HepG2 (cell line): ENCODE data around the gene NDUFAF8. TPM values are rescaled to one million over a fixed set of nuclear protein-coding genes. Genes with fewer than 3 reads are reported as not detected.

Source experiments
- ATAC-seq: fragments of 200-7000 bp; cut with Tn5 transposase; 3 replicates; pipeline ENCODE4 v1.9.1; 2020; ENCODE audit warnings: mild to moderate bottlenecking, moderate library complexity
- BruUV-seq: library from RNA; stranded (reverse); fragments of 400-500 nt; replicated peaks from 2 replicates; lab custom pipeline; 2021; lab: Mats Ljungman, UMichigan
- CTCF ChIA-PET: fragments of 300-600 bp; formaldehyde crosslinking; extraction: SDS; loops from one replicate; lab custom pipeline; 2021; ENCODE audit warnings: low total read pairs, inconsistent platforms, low intra/inter-chr PET ratio; lab: Yijun Ruan, JAX
- POLR2A ChIA-PET: fragments of 350-600 bp; sonication (Branson Sonifier 250); formaldehyde crosslinking; loops from one replicate; lab custom pipeline; 2020; ENCODE audit warnings: antibody characterized with exemption, inconsistent platforms; lab: Yijun Ruan, JAX
- DNase-seq: peaks from one replicate; pipeline ENCODE4 v3.0.0-alpha.2; 2015; ENCODE audit warnings: low spot score
- FAIRE-seq: peaks from 3 replicates; lab custom pipeline; 2011; peaks lifted over from hg19 to GRCh38; lab: Jason Lieb, UNC
- H2AFZ ChIP-seq: one replicate; pipeline ENCODE4 v1.6.1; 2011; ENCODE audit warnings: low read length, inconsistent platforms
- H3K27ac ChIP-seq: fragments of 300-600 bp; 3 replicates; pipeline ENCODE4 v1.8.0; 2011; ENCODE audit warnings: mixed run types, mild to moderate bottlenecking, mixed read lengths, low read length, inconsistent platforms; ENCODE audit not compliant: insufficient read depth; ENCODE audit errors: extremely low read length
- H3K27me3 ChIP-seq, 2 experiments: fragments of 200-600 bp in 1 of 2; 2 replicates in 1 of 2; 3 replicates in 1 of 2; pipeline versions ENCODE4 v1.6.0 to v1.8.0; 2011; ENCODE audit warnings: low read length in 2 of 2, mild to moderate bottlenecking in 2 of 2, moderate library complexity in 2 of 2, inconsistent platforms in 1 of 2; ENCODE audit not compliant: insufficient read depth in 2 of 2, control insufficient read depth in 1 of 2
- H3K36me3 ChIP-seq, 2 experiments: fragments of 200-600 bp in 1 of 2; replicated peaks in 1 of 2; 2 replicates in 1 of 2; 3 replicates in 1 of 2; pipeline versions ENCODE4 v1.5.1 to v1.8.0; 2011; ENCODE audit warnings: low read length in 2 of 2, inconsistent platforms in 1 of 2; ENCODE audit not compliant: insufficient read depth in 2 of 2, control insufficient read depth in 1 of 2
- H3K4me1 ChIP-seq: 2 replicates; pipeline ENCODE4 v1.5.1; 2012; ENCODE audit warnings: low read length, inconsistent platforms; ENCODE audit not compliant: insufficient read depth
- H3K4me2 ChIP-seq: 2 replicates; pipeline ENCODE4 v1.6.0; 2011; ENCODE audit warnings: low read depth, low read length, inconsistent platforms
- H3K4me3 ChIP-seq, 3 experiments: fragments of 200-600 bp in 1 of 3; sonication (generic), shearing (Covaris generic) in 1 of 3; replicated peaks in 1 of 3; 2 replicates each; pipeline ENCODE4 v1.5.1; 2011 to 2016; ENCODE audit warnings: low read length in 3 of 3, inconsistent platforms in 2 of 3, low read depth in 2 of 3, mild to moderate bottlenecking in 2 of 3, control low read depth in 1 of 3, mixed read lengths in 1 of 3; ENCODE audit not compliant: insufficient read depth in 1 of 3
- H3K79me2 ChIP-seq: one replicate; pipeline ENCODE4 v1.6.1; 2011; ENCODE audit warnings: low read length, inconsistent platforms; ENCODE audit not compliant: insufficient read depth
- H3K9ac ChIP-seq: 2 replicates; pipeline ENCODE4 v1.6.0; 2011; ENCODE audit warnings: mild to moderate bottlenecking, low read depth, low read length, inconsistent platforms; ENCODE audit not compliant: insufficient read depth
- H3K9me3 ChIP-seq: 2 replicates; pipeline ENCODE4 v1.5.1; 2012; ENCODE audit warnings: mild to moderate bottlenecking, low read length
- H4K20me1 ChIP-seq: 2 replicates; pipeline ENCODE4 v1.6.0; 2011; ENCODE audit warnings: inconsistent platforms, mild to moderate bottlenecking, low read length, moderate library complexity; ENCODE audit not compliant: insufficient read depth
- CBX5 ChIP-seq: sonication (generic); formaldehyde crosslinking; IDR thresholded peaks from 2 replicates; pipeline ENCODE4 v1.4.0; 2020; ENCODE audit warnings: missing genetic modification reagents, borderline replicate concordance
- CENPT ChIP-seq: sonication (generic); formaldehyde crosslinking; IDR thresholded peaks from 2 replicates; pipeline ENCODE4 v1.8.0; 2022; ENCODE audit warnings: low read depth, mild to moderate bottlenecking, moderate library complexity, missing genetic modification reagents
- CHD4 ChIP-seq: fragments of 200-600 bp; sonication (generic); IDR thresholded peaks from 2 replicates; pipeline ENCODE4 v1.7.0; 2017; ENCODE audit warnings: mild to moderate bottlenecking, low read length, borderline replicate concordance
- MTF1 ChIP-seq: sonication (generic); formaldehyde crosslinking; IDR thresholded peaks from 2 replicates; pipeline ENCODE4 v1.5.0; 2020; ENCODE audit warnings: missing genetic modification reagents
- MXD4 ChIP-seq: IDR thresholded peaks from 2 replicates; pipeline ENCODE4 v1.6.1; 2016; ENCODE audit warnings: mild to moderate bottlenecking, missing biosample characterization, missing genetic modification reagents
- MYNN ChIP-seq: sonication (generic); formaldehyde crosslinking; IDR thresholded peaks from 2 replicates; pipeline ENCODE4 v1.4.0; 2020; ENCODE audit warnings: mild to moderate bottlenecking, low read depth, missing genetic modification reagents
- TARDBP ChIP-seq: sonication (generic); formaldehyde crosslinking; IDR thresholded peaks from 2 replicates; pipeline ENCODE4 v1.8.0; 2022; ENCODE audit warnings: mild to moderate bottlenecking, missing genetic modification reagents
- ZNF441 ChIP-seq: sonication (generic); formaldehyde crosslinking; IDR thresholded peaks from 2 replicates; pipeline ENCODE4 v1.7.0; 2021; ENCODE audit warnings: missing genetic modification reagents, borderline replicate concordance
- ZNF564 ChIP-seq: sonication (generic); formaldehyde crosslinking; IDR thresholded peaks from 2 replicates; pipeline ENCODE4 v1.8.1; 2023; ENCODE audit warnings: mild to moderate bottlenecking, missing genetic modification reagents
- ZNF672 ChIP-seq: sonication (generic); formaldehyde crosslinking; IDR thresholded peaks from 2 replicates; pipeline ENCODE4 v1.8.1; 2022; ENCODE audit warnings: missing genetic modification reagents
- ZNF772 ChIP-seq: sonication (generic); formaldehyde crosslinking; IDR thresholded peaks from 2 replicates; pipeline ENCODE4 v1.5.0; 2020; ENCODE audit warnings: mild to moderate bottlenecking, missing genetic modification reagents
- ZNF83 ChIP-seq: sonication (generic); formaldehyde crosslinking; IDR thresholded peaks from 2 replicates; pipeline ENCODE4 v1.4.0; 2020; ENCODE audit warnings: missing genetic modification reagents, mild to moderate bottlenecking, borderline replicate concordance
- WGBS: methylation state at CpG from one replicate; pipeline ENCODE4 v1.1.6; 2017; ENCODE audit warnings: low lambda C conversion rate; 5-methylcytosine and 5-hydroxymethylcytosine counted together
- in situ Hi-C: cut with HindIII; loops from 2 replicates; pipeline ENCODE4 v1.10.0; 2017; ENCODE audit warnings: low pct_unique_long_range_greater_than_20kb; ENCODE audit not compliant: extremely low pct_ligation_motif_present
- intact Hi-C: fragments of 100-400 bp; cut with micrococcal nuclease; formaldehyde crosslinking; loops from one replicate; pipeline ENCODE4 v1.10.0; 2022; ENCODE audit not compliant: unreplicated experiment
- polyA plus RNA-seq, 8 experiments: library from polyadenylated mRNA; depleted of rRNA in 3 of 8; stranded (reverse) in 7 of 8; unstranded in 1 of 8; fragments of >200 nt; fragmentation: Illumina TruSeq in 4 of 8; extraction: Trizol in 4 of 8; gene quantifications; 2 replicates each; pipeline versions ENCODE4 v1.2.1 to v1.2.3, GENCODE V29; 2011 to 2016; ENCODE audit warnings: low read depth in 4 of 8, missing spikeins in 1 of 8, mixed read lengths in 1 of 8; ENCODE audit not compliant: insufficient read depth in 1 of 8
- total RNA-seq, 5 experiments: library from RNA; depleted of rRNA; stranded (reverse); fragments of >200 nt; fragmentation: Illumina TruSeq; extraction: Trizol; gene quantifications; 2 replicates each; pipeline ENCODE4 v1.2.3, GENCODE V29; 2016; ENCODE audit warnings: low read depth in 1 of 5
- TF ChIP-seq, protein P1 (sequence below): sonication (generic); formaldehyde crosslinking; IDR thresholded peaks from 2 replicates; pipeline ENCODE4 v1.4.0; 2020; ENCODE audit warnings: missing genetic modification reagents, borderline replicate concordance
- TF ChIP-seq, protein P2 (sequence below): sonication (generic); formaldehyde crosslinking; IDR thresholded peaks from 2 replicates; pipeline ENCODE4 v1.4.0; 2020; ENCODE audit warnings: low read depth, mild to moderate bottlenecking, missing genetic modification reagents
- TF ChIP-seq, protein P3 (sequence below): sonication (generic); formaldehyde crosslinking; IDR thresholded peaks from 2 replicates; pipeline ENCODE4 v1.4.0; 2020; ENCODE audit warnings: mild to moderate bottlenecking, missing genetic modification reagents, borderline replicate concordance
- TF ChIP-seq, protein P4 (sequence below): sonication (generic); formaldehyde crosslinking; IDR thresholded peaks from 2 replicates; pipeline ENCODE4 v1.4.0; 2020; ENCODE audit warnings: missing genetic modification reagents
- TF ChIP-seq, protein P5 (sequence below): IDR thresholded peaks from 2 replicates; pipeline ENCODE4 v1.6.1; 2016

The NDUFAF8 gene
- total and polyA plus RNA-seq, 2 of the 13 experiments (the other 11 are each of a cell fraction or from before 2014, with no cell fraction given): 75.6 to 233 TPM

DNA sequence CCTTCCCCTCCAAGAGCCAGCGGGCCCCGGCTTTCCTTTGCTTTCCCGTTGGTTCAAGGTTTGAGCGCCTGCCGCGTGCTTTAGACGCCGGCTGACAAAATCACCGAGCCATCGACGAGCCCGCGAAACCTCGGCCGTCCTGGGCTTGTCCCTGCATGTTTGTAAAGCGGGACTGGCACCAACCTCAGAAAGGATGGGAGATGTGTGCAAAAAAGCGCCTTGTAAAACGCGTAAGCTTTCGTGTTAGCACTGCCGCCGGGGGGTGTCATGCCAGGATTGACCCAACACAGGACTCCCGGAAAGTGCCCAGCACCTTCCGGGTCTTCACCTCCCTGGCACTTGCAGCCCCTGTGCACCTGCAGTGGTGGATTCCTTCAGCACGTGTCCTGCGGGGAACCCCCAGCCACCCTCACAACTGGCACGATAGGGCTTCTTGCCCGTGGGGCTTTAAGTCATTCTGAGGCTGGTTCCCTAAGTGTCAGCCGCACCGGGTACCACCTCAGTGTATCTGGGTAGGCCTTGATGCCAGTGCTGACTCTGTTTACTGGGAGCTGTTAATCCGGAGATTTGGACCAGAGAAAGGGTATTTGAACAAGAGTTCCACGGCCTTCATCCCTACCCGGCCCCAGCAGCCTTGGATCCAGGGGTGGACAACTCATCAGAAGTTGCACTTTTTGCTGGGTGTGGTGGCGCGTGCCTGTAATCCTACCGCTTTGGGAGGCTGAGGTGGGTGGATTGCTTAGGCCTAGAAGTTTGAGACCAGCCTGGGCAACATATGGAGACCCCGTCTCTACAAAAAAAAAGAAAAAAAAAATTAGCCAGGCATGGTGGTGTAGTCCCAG is 817 bp downstream of the NDUFAF8 start:
- no peaks in the 10 kb centered on the region for H3K9me3 ChIP-seq
- H3K27me3 ChIP-seq: no peaks in the 10 kb centered on the region; a peak in 1 of 5 replicates
- CTCF ChIA-PET: no interaction called here
- peak overlapping the region; percentile 81 for H3K27ac ChIP-seq
- BruUV-seq: no TSS peak
- ATAC-seq (no peak), FAIRE-seq (no peak), DNase-seq (no peak)
- in situ Hi-C loops (no loop called here), intact Hi-C loops (loop anchor here (1.0 kb wide), 1 partner anchor 17 kb away; no protein-coding TSS in a partner anchor)
- 11% methylated on average over 26 of the region's 37 CpGs for WGBS
- H3K4me2 ChIP-seq: peak overlapping the region; percentile 91
- H4K20me1 ChIP-seq: peaks cover 8% of the 10 kb centered on the region; the same call in 1 of the 2 replicates
- H3K4me3 ChIP-seq: peak overlapping the region; percentile 94 to 98 (median 96)
- POLR2A ChIA-PET: interaction anchor here (0.6 to 3.8 kb wide), 19 partner anchors 8 to 444 kb away, joined by 3 to 61 read pairs (median 4); partner anchors contain the start of genes ARL16, CEP131, HGS and PVALEF
- peaks cover 36% of the 10 kb centered on the region for H3K4me1 ChIP-seq
- no peak overlapping the region for H2AFZ ChIP-seq
- H3K36me3 ChIP-seq: peaks cover 4 to 6% of the 10 kb centered on the region in 2 experiments; a peak in 2 of 5 replicates
- peak overlapping the region; percentile 98 for H3K9ac ChIP-seq
- H3K79me2 ChIP-seq: peaks cover 40% of the 10 kb centered on the region
- TF ChIP-seq CHD4 (no peak), ZNF441 (CRISPR knock-in tag) (no peak), ZNF672 (no peak), CENPT (CRISPR knock-in tag) (no peak), MYNN (CRISPR knock-in tag) (no peak), ZNF564 (0 out of 2 replicates have a peak, but pooled peaks have one; percentile 51), CBX5 (CRISPR knock-in tag) (no peak), ZNF772 (CRISPR knock-in tag) (no peak; the same call in 1 of the 2 replicates), MTF1 (no peak), ZNF83 (CRISPR knock-in tag) (no peak), TARDBP (CRISPR knock-in tag) (no peak), MXD4 (no peak)
- TF ChIP-seq, protein P1, sequence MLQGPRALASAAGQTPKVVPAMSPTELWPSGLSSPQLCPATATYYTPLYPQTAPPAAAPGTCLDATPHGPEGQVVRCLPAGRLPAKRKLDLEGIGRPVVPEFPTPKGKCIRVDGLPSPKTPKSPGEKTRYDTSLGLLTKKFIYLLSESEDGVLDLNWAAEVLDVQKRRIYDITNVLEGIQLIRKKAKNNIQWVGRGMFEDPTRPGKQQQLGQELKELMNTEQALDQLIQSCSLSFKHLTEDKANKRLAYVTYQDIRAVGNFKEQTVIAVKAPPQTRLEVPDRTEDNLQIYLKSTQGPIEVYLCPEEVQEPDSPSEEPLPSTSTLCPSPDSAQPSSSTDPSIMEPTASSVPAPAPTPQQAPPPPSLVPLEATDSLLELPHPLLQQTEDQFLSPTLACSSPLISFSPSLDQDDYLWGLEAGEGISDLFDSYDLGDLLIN: no peak
- TF ChIP-seq, protein P2, sequence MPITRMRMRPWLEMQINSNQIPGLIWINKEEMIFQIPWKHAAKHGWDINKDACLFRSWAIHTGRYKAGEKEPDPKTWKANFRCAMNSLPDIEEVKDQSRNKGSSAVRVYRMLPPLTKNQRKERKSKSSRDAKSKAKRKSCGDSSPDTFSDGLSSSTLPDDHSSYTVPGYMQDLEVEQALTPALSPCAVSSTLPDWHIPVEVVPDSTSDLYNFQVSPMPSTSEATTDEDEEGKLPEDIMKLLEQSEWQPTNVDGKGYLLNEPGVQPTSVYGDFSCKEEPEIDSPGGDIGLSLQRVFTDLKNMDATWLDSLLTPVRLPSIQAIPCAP (CRISPR knock-in tag): no peak
- TF ChIP-seq, protein P3, sequence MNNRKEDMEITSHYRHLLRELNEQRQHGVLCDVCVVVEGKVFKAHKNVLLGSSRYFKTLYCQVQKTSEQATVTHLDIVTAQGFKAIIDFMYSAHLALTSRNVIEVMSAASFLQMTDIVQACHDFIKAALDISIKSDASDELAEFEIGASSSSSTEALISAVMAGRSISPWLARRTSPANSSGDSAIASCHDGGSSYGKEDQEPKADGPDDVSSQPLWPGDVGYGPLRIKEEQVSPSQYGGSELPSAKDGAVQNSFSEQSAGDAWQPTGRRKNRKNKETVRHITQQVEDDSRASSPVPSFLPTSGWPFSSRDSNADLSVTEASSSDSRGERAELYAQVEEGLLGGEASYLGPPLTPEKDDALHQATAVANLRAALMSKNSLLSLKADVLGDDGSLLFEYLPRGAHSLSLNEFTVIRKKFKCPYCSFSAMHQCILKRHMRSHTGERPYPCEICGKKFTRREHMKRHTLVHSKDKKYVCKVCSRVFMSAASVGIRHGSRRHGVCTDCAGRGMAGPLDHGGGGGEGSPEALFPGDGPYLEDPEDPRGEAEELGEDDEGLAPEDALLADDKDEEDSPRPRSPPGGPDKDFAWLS (CRISPR knock-in tag): no peak
- TF ChIP-seq, protein P4, sequence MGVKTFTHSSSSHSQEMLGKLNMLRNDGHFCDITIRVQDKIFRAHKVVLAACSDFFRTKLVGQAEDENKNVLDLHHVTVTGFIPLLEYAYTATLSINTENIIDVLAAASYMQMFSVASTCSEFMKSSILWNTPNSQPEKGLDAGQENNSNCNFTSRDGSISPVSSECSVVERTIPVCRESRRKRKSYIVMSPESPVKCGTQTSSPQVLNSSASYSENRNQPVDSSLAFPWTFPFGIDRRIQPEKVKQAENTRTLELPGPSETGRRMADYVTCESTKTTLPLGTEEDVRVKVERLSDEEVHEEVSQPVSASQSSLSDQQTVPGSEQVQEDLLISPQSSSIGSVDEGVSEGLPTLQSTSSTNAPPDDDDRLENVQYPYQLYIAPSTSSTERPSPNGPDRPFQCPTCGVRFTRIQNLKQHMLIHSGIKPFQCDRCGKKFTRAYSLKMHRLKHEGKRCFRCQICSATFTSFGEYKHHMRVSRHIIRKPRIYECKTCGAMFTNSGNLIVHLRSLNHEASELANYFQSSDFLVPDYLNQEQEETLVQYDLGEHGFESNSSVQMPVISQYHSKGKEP: no peak
- TF ChIP-seq, protein P5, sequence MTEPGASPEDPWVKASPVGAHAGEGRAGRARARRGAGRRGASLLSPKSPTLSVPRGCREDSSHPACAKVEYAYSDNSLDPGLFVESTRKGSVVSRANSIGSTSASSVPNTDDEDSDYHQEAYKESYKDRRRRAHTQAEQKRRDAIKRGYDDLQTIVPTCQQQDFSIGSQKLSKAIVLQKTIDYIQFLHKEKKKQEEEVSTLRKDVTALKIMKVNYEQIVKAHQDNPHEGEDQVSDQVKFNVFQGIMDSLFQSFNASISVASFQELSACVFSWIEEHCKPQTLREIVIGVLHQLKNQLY (CRISPR knock-in tag): no peak
